SK-N-SH (cell line): ENCODE results near the gene XXYLT1. TPM values are rescaled to one million over a fixed set of nuclear protein-coding genes. Genes with fewer than 3 reads are reported as not detected.

ENCODE experiments used
- CTCF ChIA-PET: fragments of 300-600, 350-600 bp; formaldehyde crosslinking; extraction: SDS; loops from one replicate; lab custom pipeline; 2021; lab: Yijun Ruan, JAX
- POLR2A ChIA-PET: fragments of 350-600 bp; sonication (Branson Sonifier 250); formaldehyde crosslinking; extraction: SDS; loops from one replicate; lab custom pipeline; 2020; ENCODE audit warnings: antibody characterized with exemption, inconsistent platforms; lab: Yijun Ruan, JAX
- DNase-seq: peaks from one replicate; pipeline ENCODE4 v3.0.0; 2012
- H2AFZ ChIP-seq: fragments of 200-600 bp; sonication (generic); 2 replicates; pipeline ENCODE4 v1.8.1; 2016; ENCODE audit warnings: antibody characterized with exemption, mild to moderate bottlenecking, low read depth
- H3F3A ChIP-seq: fragments of 200-600 bp; sonication (generic); replicated peaks from 2 replicates; pipeline ENCODE3; 2016; ENCODE audit warnings: antibody characterized with exemption, mild to moderate bottlenecking; ENCODE audit not compliant: insufficient read depth
- H3K27ac ChIP-seq, 2 experiments: fragments of 200-500 bp in 1 of 2; fragments of 200-600 bp in 1 of 2; sonication (Bioruptor generic) in 1 of 2; sonication (generic), shearing (Covaris generic) in 1 of 2; 2 replicates each; pipeline versions ENCODE4 v1.5.1 to v1.6.1; 2014 to 2016; ENCODE audit warnings: low read depth in 2 of 2, inconsistent platforms in 1 of 2, low read length in 1 of 2, mild to moderate bottlenecking in 1 of 2, mixed read lengths in 1 of 2
- H3K27me3 ChIP-seq: fragments of 200-600 bp; sonication (generic), shearing (Covaris generic); 2 replicates; pipeline ENCODE4 v1.6.1; 2016; ENCODE audit warnings: mixed run types; ENCODE audit not compliant: insufficient read depth
- H3K36me3 ChIP-seq, 2 experiments: fragments of 200-500 bp in 1 of 2; fragments of 200-600 bp in 1 of 2; sonication (Bioruptor generic) in 1 of 2; sonication (generic) in 1 of 2; replicated peaks in 1 of 2; 2 replicates each; pipeline versions ENCODE3 to v1.5.1; 2014 to 2016; ENCODE audit warnings: low read length in 1 of 2, mild to moderate bottlenecking in 1 of 2; ENCODE audit not compliant: insufficient read depth in 2 of 2, control insufficient read depth in 1 of 2
- H3K4me1 ChIP-seq, 2 experiments: fragments of 200-500 bp in 1 of 2; fragments of 200-600 bp in 1 of 2; sonication (Bioruptor generic) in 1 of 2; sonication (generic), shearing (Covaris generic) in 1 of 2; 2 replicates each; pipeline versions ENCODE4 v1.5.1 to v1.6.1; 2014 to 2016; ENCODE audit warnings: low read depth in 1 of 2, low read length in 1 of 2, mixed run types in 1 of 2; ENCODE audit not compliant: insufficient read depth in 2 of 2, control insufficient read depth in 1 of 2
- H3K4me2 ChIP-seq: fragments of 200-600 bp; sonication (generic), shearing (Covaris generic); 2 replicates; pipeline ENCODE4 v1.6.1; 2017; ENCODE audit warnings: mixed run types
- H3K4me3 ChIP-seq, 2 experiments: fragments of 200-500 bp in 1 of 2; fragments of 200-600 bp in 1 of 2; sonication (Bioruptor generic) in 1 of 2; sonication (generic), shearing (Covaris generic) in 1 of 2; 2 replicates each; pipeline versions ENCODE4 v1.5.1 to v1.8.1; 2014 to 2016; ENCODE audit warnings: low read depth in 2 of 2, inconsistent platforms in 1 of 2, low read length in 1 of 2, mild to moderate bottlenecking in 1 of 2, mixed read lengths in 1 of 2, moderate library complexity in 1 of 2
- H3K79me2 ChIP-seq: fragments of 200-600 bp; sonication (generic); 2 replicates; pipeline ENCODE4 v1.8.1; 2017; ENCODE audit warnings: mild to moderate bottlenecking; ENCODE audit not compliant: insufficient read depth
- H3K9ac ChIP-seq: fragments of 200-600 bp; sonication (generic); 2 replicates; pipeline ENCODE4 v1.6.1; 2017; ENCODE audit warnings: mixed run types
- H3K9me2 ChIP-seq: fragments of 200-600 bp; sonication (generic); 2 replicates; pipeline ENCODE4 v1.6.1; 2017; ENCODE audit warnings: mixed run types
- H3K9me3 ChIP-seq: fragments of 200-600 bp; sonication (generic); 2 replicates; pipeline ENCODE4 v1.6.1; 2017; ENCODE audit warnings: mixed run types, mild to moderate bottlenecking, moderate library complexity
- H4K20me1 ChIP-seq: fragments of 200-600 bp; sonication (generic); 2 replicates; pipeline ENCODE4 v1.6.1; 2017; ENCODE audit warnings: mild to moderate bottlenecking, mixed run types; ENCODE audit not compliant: insufficient read depth
- CHD2 ChIP-seq: fragments of 150-350 bp; IDR thresholded peaks from 2 replicates; pipeline ENCODE4 v1.6.1; 2018; ENCODE audit warnings: low read length; ENCODE audit not compliant: partially characterized antibody
- ELF1 ChIP-seq: IDR thresholded peaks from 2 replicates; pipeline ENCODE4 v1.4.0; 2012
- GATA2 ChIP-seq: sonication (generic); formaldehyde crosslinking; IDR thresholded peaks from 2 replicates; pipeline ENCODE4 v1.5.0; 2020; ENCODE audit warnings: mild to moderate bottlenecking, missing genetic modification reagents
- JUND ChIP-seq: IDR thresholded peaks from 2 replicates; pipeline ENCODE4 v1.4.0; 2012
- MXI1 ChIP-seq: IDR thresholded peaks from 2 replicates; pipeline ENCODE4 v1.6.1; 2012; ENCODE audit warnings: mild to moderate bottlenecking, low read depth, low read length, improper control_type of control experiment
- NFIC ChIP-seq: IDR thresholded peaks from 2 replicates; pipeline ENCODE4 v1.4.0; 2012; ENCODE audit warnings: borderline replicate concordance
- NRF1 ChIP-seq: IDR thresholded peaks from 2 replicates; pipeline ENCODE4 v1.6.1; 2012; ENCODE audit warnings: low read depth, mild to moderate bottlenecking, low read length
- RAD21 ChIP-seq: IDR thresholded peaks from 2 replicates; pipeline ENCODE4 v1.6.1; 2012; ENCODE audit warnings: mild to moderate bottlenecking, low read length
- RCOR1 ChIP-seq: fragments of 150-350 bp; IDR thresholded peaks from 2 replicates; pipeline ENCODE4 v1.6.1; 2017; ENCODE audit warnings: antibody characterized with exemption, low read length
- RXRA ChIP-seq: IDR thresholded peaks from 2 replicates; pipeline ENCODE4 v1.4.0; 2012; ENCODE audit warnings: low read depth, mild to moderate bottlenecking, borderline replicate concordance
- SMC3 ChIP-seq: IDR thresholded peaks from 2 replicates; pipeline ENCODE4 v1.6.1; 2012; ENCODE audit warnings: low read depth, low read length, improper control_type of control experiment
- TCF12 ChIP-seq: IDR thresholded peaks from 2 replicates; pipeline ENCODE4 v1.4.0; 2012
- USF1 ChIP-seq: IDR thresholded peaks from 2 replicates; pipeline ENCODE4 v1.4.0; 2012; ENCODE audit warnings: low read depth, borderline replicate concordance
- YY1 ChIP-seq: IDR thresholded peaks from 2 replicates; pipeline ENCODE4 v1.4.0; 2012; ENCODE audit warnings: low read depth, mild to moderate bottlenecking
- WGBS: methylation state at CpG from one replicate; pipeline ENCODE4 v1.1.6; 2017; ENCODE audit warnings: low lambda C conversion rate; 5-methylcytosine and 5-hydroxymethylcytosine counted together
- polyA plus RNA-seq, 3 experiments: library from polyadenylated mRNA; depleted of rRNA; stranded (reverse); fragments of >200 nt; gene quantifications; 2 replicates each; pipeline ENCODE4 v1.2.3, GENCODE V29; 2012
- TF ChIP-seq, protein P1 (sequence below): IDR thresholded peaks from 2 replicates; pipeline ENCODE4 v1.4.0; 2012; ENCODE audit warnings: low read depth, borderline replicate concordance
- TF ChIP-seq, protein P2 (sequence below): fragments of 200-600 bp; sonication (generic); IDR thresholded peaks from 2 replicates; pipeline ENCODE4 v1.6.1; 2017; ENCODE audit warnings: antibody characterized with exemption, mild to moderate bottlenecking, moderate library complexity

The XXYLT1 gene
- polyA plus RNA-seq, 1 of the 3 experiments (the other 2 are of a cell fraction): 22.6 TPM

- Histone ChIP-seq H2AFZ (no peak overlapping the region), H4K20me1 (no peaks in the 10 kb centered on the region), H3K4me3 (no peak overlapping the region), H3K4me2 (no peak overlapping the region), H3K79me2 (no peaks in the 10 kb centered on the region), H3K9me3 (no peaks in the 10 kb centered on the region)
- ChIA-PET CTCF (no interaction called here), POLR2A (no interaction called here)
- TF ChIP-seq, protein P1, sequence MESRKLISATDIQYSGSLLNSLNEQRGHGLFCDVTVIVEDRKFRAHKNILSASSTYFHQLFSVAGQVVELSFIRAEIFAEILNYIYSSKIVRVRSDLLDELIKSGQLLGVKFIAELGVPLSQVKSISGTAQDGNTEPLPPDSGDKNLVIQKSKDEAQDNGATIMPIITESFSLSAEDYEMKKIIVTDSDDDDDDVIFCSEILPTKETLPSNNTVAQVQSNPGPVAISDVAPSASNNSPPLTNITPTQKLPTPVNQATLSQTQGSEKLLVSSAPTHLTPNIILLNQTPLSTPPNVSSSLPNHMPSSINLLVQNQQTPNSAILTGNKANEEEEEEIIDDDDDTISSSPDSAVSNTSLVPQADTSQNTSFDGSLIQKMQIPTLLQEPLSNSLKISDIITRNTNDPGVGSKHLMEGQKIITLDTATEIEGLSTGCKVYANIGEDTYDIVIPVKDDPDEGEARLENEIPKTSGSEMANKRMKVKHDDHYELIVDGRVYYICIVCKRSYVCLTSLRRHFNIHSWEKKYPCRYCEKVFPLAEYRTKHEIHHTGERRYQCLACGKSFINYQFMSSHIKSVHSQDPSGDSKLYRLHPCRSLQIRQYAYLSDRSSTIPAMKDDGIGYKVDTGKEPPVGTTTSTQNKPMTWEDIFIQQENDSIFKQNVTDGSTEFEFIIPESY: no peak
- TF ChIP-seq MXI1: no peak
- TF ChIP-seq, all 33 proteins: peak for 0
- no peak for DNase-seq
- Histone ChIP-seq H3K4me1 (no peaks in the 10 kb centered on the region), H3K9me2 (no peaks in the 10 kb centered on the region), H3K27ac (no peak overlapping the region), H3F3A (peaks cover 11% of the 10 kb centered on the region), H3K36me3 (peaks cover 21 to 33% of the 10 kb centered on the region in 2 experiments), H3K9ac (no peak overlapping the region), H3K27me3 (no peaks in the 10 kb centered on the region)
These were observed 26.5 kb upstream of the XXYLT1 start for GRCh38 chr3:195297446-195297845.

GRCh38 chr3:195296662-195297061 lies 25.7 kb upstream of the XXYLT1 start:
- Histone ChIP-seq H3K36me3 (peaks cover 21 to 33% of the 10 kb centered on the region in 2 experiments), H3K4me2 (no peak overlapping the region), H3K9ac (no peak overlapping the region), H3F3A (peaks cover 13% of the 10 kb centered on the region), H3K27me3 (no peaks in the 10 kb centered on the region), H3K4me3 (no peak overlapping the region), H3K4me1 (no peaks in the 10 kb centered on the region), H3K27ac (no peak overlapping the region), H3K9me3 (no peaks in the 10 kb centered on the region), H3K9me2 (no peaks in the 10 kb centered on the region), H3K79me2 (no peaks in the 10 kb centered on the region), H2AFZ (no peak overlapping the region), H4K20me1 (no peaks in the 10 kb centered on the region)
- no peak for DNase-seq
- CTCF ChIA-PET: no interaction called here
- TF ChIP-seq CHD2 (no peak), RAD21 (no peak), NRF1 (no peak), SMC3 (no peak), NFIC (no peak)
- TF ChIP-seq, protein P1: no peak
- 96% methylated on average over 1 of the region's 1 CpG for WGBS
- POLR2A ChIA-PET: no interaction called here

DNA sequence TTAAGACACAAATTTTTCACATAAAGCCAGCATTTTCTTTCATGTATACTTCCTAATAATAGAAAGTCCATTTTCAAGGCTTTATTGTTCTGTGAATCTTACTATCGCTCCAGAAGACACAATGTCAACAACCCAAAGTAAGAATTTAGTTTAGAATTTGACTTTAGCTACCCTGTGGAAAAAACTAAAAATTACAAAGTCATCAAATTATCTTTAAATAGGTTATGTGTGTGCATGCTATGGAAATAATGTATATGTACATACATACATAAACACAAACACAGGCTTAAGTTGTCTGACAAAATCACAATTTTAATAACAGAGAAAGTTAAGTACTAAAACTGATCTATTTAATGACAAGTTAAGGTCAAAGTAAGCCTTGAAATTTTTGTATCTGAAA lies 20.2 kb upstream of the XXYLT1 start:
- H3K4me1 ChIP-seq: peaks cover 0 to 9% of the 10 kb centered on the region in 2 experiments; a peak in 1 of 4 replicates
- H3K79me2 ChIP-seq: no peaks in the 10 kb centered on the region
- no peaks in the 10 kb centered on the region for H3K27me3 ChIP-seq
- no peak overlapping the region for H2AFZ ChIP-seq
- WGBS: 96% methylated on average over 1 of the region's 1 CpG
- H3K4me3 ChIP-seq: no peak overlapping the region
- ChIA-PET POLR2A (no interaction called here), CTCF (interaction anchor here (1.2 to 2.5 kb wide), 3 partner anchors 20 to 231 kb away, joined by 3 to 12 read pairs (median 4); partner anchors contain the start of gene XXYLT1)
- H3K9me3 ChIP-seq: no peaks in the 10 kb centered on the region
- H3F3A ChIP-seq: peaks cover 17% of the 10 kb centered on the region
- peaks cover 30 to 51% of the 10 kb centered on the region in 2 experiments for H3K36me3 ChIP-seq
- no peaks in the 10 kb centered on the region for H3K9me2 ChIP-seq
- H4K20me1 ChIP-seq: no peaks in the 10 kb centered on the region
- no peak overlapping the region for H3K27ac ChIP-seq
- no peak overlapping the region for H3K9ac ChIP-seq
- DNase-seq: no peak
- H3K4me2 ChIP-seq: no peak overlapping the region
- no peak for TF ChIP-seq RXRA
- TF ChIP-seq YY1: no peak
- no peak for TF ChIP-seq ELF1
- no peak for TF ChIP-seq GATA2 (CRISPR knock-in tag)
- TF ChIP-seq CHD2: no peak
- TF ChIP-seq MXI1: no peak
- no peak for TF ChIP-seq JUND
- TF ChIP-seq, protein P2, sequence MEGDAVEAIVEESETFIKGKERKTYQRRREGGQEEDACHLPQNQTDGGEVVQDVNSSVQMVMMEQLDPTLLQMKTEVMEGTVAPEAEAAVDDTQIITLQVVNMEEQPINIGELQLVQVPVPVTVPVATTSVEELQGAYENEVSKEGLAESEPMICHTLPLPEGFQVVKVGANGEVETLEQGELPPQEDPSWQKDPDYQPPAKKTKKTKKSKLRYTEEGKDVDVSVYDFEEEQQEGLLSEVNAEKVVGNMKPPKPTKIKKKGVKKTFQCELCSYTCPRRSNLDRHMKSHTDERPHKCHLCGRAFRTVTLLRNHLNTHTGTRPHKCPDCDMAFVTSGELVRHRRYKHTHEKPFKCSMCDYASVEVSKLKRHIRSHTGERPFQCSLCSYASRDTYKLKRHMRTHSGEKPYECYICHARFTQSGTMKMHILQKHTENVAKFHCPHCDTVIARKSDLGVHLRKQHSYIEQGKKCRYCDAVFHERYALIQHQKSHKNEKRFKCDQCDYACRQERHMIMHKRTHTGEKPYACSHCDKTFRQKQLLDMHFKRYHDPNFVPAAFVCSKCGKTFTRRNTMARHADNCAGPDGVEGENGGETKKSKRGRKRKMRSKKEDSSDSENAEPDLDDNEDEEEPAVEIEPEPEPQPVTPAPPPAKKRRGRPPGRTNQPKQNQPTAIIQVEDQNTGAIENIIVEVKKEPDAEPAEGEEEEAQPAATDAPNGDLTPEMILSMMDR: no peak
- TF ChIP-seq RCOR1: no peak
- TF ChIP-seq TCF12: no peak
- TF ChIP-seq USF1: no peak
